ENCODE results near the gene HAUS5. TPM values are rescaled to one million over a fixed set of nuclear protein-coding genes. Genes with fewer than 3 reads are reported as not detected.

The HAUS5 gene
- polyA plus RNA-seq, 1 donor from 2014 or later, result 11.4 TPM

DNA sequence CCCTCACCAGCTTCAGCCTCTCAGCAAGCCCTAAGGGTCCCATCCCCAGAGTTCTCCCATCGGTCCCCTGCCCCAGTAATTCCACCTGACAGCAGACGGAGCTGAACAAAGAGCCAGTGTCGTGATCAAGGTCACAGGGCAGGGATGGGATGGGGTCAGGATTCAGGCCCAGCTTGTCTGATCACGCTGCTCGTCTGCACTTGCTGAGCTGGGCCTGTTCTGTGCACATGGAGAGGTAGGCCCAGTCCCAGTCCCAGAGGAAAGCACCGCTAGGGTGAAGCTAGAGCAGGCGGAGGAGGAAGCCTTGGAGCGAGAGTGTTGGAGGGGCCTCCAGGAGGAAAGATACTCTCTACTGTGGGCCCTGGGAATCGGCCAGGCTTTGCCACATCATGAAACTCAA lies 9.2 kb downstream of the HAUS5 start:
- Mint-ChIP-seq H3K27me3 (no peaks in the 10 kb centered on the region), H3K27ac (peak overlapping the region in 1 of 3 donors; percentile 14), H3K4me3 (peak overlapping the region in 1 of 4 donors; percentile 32), H3K9me3 (no peaks in the 10 kb centered on the region), H3K36me3 (peaks cover 2% of the 10 kb centered on the region), H3K4me1 (no peaks in the 10 kb centered on the region)

GRCh38 chr19:35622750-35623149 lies 10.2 kb downstream of the HAUS5 start:
- Mint-ChIP-seq H3K27ac (peak overlapping the region in 1 of 3 donors; percentile 84), H3K27me3 (no peaks in the 10 kb centered on the region), H3K4me1 (no peaks in the 10 kb centered on the region), H3K9me3 (no peaks in the 10 kb centered on the region), H3K4me3 (peak overlapping the region in 1 of 4 donors; percentile 16), H3K36me3 (peaks cover 2% of the 10 kb centered on the region)

GRCh38 chr19:35623327-35624010 lies 10.9 kb downstream of the HAUS5 start:
- Mint-ChIP-seq H3K36me3 (peaks cover 2% of the 10 kb centered on the region), H3K4me1 (peaks cover under 1 to 4% (median 4%) of the 10 kb centered on the region in 3 donors), H3K4me3 (peak overlapping the region in 1 of 4 donors; percentile 16), H3K9me3 (no peaks in the 10 kb centered on the region), H3K27ac (no peak overlapping the region), H3K27me3 (no peaks in the 10 kb centered on the region)

- H3K4me1 Mint-ChIP-seq, result peaks cover 10 to 12% (median 12%) of the 10 kb centered on the region in 3 donors
- no peaks in the 10 kb centered on the region for H3K9me3 Mint-ChIP-seq
- H3K27me3 Mint-ChIP-seq, result peaks cover 1% of the 10 kb centered on the region
- peak overlapping the region; percentile 88 to 100 (median 96) for H3K4me3 Mint-ChIP-seq
- peak overlapping the region; percentile 84 to 100 (median 96) for H3K27ac Mint-ChIP-seq
- no peaks in the 10 kb centered on the region for H3K36me3 Mint-ChIP-seq
Observed at GRCh38 chr19:35628264-35628564, 15.7 kb downstream of the HAUS5 start.

GRCh38 chr19:35628565-35629331 lies 16.2 kb downstream of the HAUS5 start, which contains the start of gene RBM42:
TSS of gene RBM42 (plus strand) at chr19:35629036. CDS start at chr19:35629154, 118 bp downstream.
- peak within 1 kb of the TSS; percentile 84 to 100 (median 96) for H3K27ac Mint-ChIP-seq
- H3K36me3 Mint-ChIP-seq, result no peaks in the 10 kb centered on the region
- peak within 1 kb of the TSS; percentile 88 to 100 (median 96) for H3K4me3 Mint-ChIP-seq
- peaks cover 1% of the 10 kb centered on the region for H3K27me3 Mint-ChIP-seq
- H3K4me1 Mint-ChIP-seq, result peaks cover 10 to 12% (median 12%) of the 10 kb centered on the region in 3 donors
- no peaks in the 10 kb centered on the region for H3K9me3 Mint-ChIP-seq

DNA sequence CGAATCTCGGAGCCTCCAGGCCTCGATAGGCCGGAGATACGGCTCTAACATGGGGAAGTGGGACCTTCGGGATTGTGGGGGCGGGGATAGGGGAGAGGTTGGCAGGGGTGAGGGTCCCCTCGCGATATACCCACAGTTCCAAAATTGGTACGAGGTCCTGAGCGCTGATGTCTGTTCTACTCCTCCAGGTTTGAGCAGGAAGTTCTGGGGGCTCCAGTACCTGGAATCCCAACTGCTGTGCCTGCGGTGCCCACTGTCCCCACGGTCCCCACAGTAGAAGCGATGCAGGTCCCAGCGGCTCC lies 16.7 kb downstream of the HAUS5 start:
- Mint-ChIP-seq H3K4me1 (peaks cover 10 to 12% (median 12%) of the 10 kb centered on the region in 3 donors), H3K27ac (peak overlapping the region; percentile 84 to 100 (median 96)), H3K9me3 (no peaks in the 10 kb centered on the region), H3K27me3 (peaks cover 1% of the 10 kb centered on the region), H3K36me3 (no peaks in the 10 kb centered on the region), H3K4me3 (peak overlapping the region; percentile 88 to 100 (median 96))

DNA sequence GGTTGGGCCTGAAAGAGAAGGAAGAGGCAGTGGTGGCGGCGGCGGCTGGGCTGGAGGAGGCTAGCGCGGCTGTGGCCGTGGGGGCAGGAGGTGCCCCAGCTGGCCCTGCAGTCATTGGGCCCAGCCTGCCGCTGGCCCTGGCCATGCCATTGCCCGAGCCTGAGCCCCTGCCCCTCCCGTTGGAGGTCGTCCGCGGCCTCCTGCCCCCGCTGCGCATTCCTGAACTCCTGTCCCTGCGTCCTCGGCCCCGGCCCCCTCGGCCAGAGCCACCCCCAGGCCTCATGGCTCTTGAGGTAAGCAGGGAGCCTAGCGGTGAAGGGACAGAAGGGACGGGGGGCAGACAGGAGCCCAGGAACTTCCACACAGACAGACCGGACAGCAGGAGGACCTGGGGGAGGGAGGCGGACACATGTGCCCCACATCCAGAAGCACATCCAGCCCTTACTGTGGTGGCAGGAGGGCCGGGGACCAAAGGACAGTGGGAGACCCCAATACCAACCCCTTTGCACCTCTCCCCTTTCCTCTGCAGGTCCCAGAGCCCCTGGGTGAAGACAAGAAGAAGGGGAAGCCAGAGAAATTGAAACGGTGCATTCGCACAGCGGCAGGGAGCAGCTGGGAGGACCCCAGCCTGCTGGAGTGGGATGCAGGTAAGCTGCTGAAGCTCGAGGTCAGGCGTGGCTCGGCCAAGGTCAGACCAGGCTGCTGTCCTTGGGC lies 21.3 kb downstream of the HAUS5 start:
- Mint-ChIP-seq H3K36me3 (peaks cover 2% of the 10 kb centered on the region), H3K27me3 (peaks cover under 1% of the 10 kb centered on the region), H3K4me1 (peaks cover 5 to 6% (median 5%) of the 10 kb centered on the region in 3 donors), H3K9me3 (no peaks in the 10 kb centered on the region), H3K27ac (no peak overlapping the region), H3K4me3 (no peak overlapping the region)

DNA sequence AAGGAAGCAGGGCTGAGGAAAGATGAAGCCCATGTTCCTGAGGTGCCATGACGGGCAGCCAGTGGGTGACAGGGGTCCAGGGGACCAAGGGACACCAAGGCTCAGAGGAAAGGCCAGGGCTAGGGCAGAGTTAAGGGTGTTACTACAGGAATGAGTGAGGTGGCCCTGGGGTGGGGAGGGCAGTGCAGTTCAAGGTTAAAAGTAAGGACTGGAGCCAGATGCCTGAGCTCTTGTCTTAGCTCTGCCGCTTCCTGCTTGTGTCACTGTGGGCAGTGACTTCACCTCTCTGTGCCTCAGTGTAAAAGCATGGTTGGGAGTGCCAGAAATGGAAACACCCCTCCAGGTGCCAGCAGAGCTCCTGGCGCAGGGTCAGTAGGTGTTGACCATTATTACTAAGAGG lies 24.1 kb downstream of the HAUS5 start:
- Mint-ChIP-seq H3K4me3 (peak overlapping the region in 1 of 4 donors; percentile 17), H3K27me3 (no peaks in the 10 kb centered on the region), H3K27ac (no peak overlapping the region), H3K9me3 (no peaks in the 10 kb centered on the region), H3K36me3 (peaks cover 2% of the 10 kb centered on the region), H3K4me1 (peaks cover 1 to 6% (median 4%) of the 10 kb centered on the region in 3 donors)

DNA sequence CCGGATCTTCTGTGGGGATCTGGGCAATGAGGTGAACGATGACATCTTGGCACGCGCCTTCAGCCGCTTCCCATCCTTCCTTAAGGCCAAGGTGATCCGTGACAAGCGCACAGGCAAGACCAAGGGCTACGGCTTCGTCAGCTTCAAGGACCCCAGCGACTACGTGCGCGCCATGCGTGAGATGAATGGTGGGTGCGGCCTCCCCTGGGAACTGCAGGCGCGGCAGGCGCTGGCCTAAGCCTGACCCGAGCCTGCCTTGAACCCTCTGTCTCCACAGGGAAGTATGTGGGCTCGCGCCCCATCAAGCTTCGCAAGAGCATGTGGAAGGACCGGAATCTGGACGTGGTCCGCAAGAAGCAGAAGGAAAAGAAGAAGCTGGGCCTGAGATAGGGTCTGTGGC lies 24.6 kb downstream of the HAUS5 start:
- Mint-ChIP-seq H3K9me3 (no peaks in the 10 kb centered on the region), H3K4me1 (peaks cover 1 to 6% (median 2%) of the 10 kb centered on the region in 3 donors), H3K27ac (no peak overlapping the region), H3K4me3 (peak overlapping the region in 1 of 4 donors; percentile 17), H3K36me3 (peaks cover 2% of the 10 kb centered on the region), H3K27me3 (no peaks in the 10 kb centered on the region)

- Mint-ChIP-seq H3K27ac (peak overlapping the region in 2 of 3 donors; percentile 16 to 77), H3K4me3 (peak overlapping the region in 1 of 4 donors; percentile 60), H3K9me3 (no peaks in the 10 kb centered on the region), H3K4me1 (peaks cover 0 to 6% (median 1%) of the 10 kb centered on the region in 3 donors), H3K27me3 (no peaks in the 10 kb centered on the region), H3K36me3 (peaks cover 2% of the 10 kb centered on the region)
Observed at GRCh38 chr19:35639321-35639639, 26.7 kb downstream of the HAUS5 start.

DNA sequence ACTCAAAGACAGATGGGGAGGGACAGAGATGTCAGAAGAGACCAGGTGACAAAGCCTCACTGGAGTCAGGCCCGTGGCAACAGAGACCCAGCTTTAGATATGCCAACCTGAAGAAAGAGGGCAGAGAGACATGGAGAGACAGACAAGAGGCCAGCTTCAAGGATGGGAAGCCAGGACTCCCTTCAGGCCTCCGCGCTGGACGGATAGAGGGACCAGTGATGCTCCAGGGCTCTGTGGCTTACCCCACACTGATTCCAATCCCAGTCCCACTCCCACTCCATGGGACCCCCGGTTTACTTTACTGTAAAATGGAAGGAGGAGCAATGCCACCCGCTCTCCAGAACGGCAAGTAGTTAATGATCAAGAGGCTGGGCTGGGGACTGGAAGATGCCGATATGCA lies 27.3 kb downstream of the HAUS5 start:
- H3K27ac Mint-ChIP-seq, result peak overlapping the region in 1 of 3 donors; percentile 77
- H3K27me3 Mint-ChIP-seq, result no peaks in the 10 kb centered on the region
- H3K36me3 Mint-ChIP-seq, result peaks cover 2% of the 10 kb centered on the region
- no peaks in the 10 kb centered on the region for H3K9me3 Mint-ChIP-seq
- H3K4me1 Mint-ChIP-seq, result peaks cover 0 to 6% (median 1%) of the 10 kb centered on the region in 3 donors
- peak overlapping the region in 2 of 4 donors; percentile 21 to 60 for H3K4me3 Mint-ChIP-seq

- Mint-ChIP-seq H3K36me3 (peaks cover 2% of the 10 kb centered on the region), H3K9me3 (no peaks in the 10 kb centered on the region), H3K27me3 (no peaks in the 10 kb centered on the region), H3K27ac (peak within 1 kb of the TSS in 2 of 3 donors; percentile 27 to 59), H3K4me3 (peak within 1 kb of the TSS; percentile 52 to 95 (median 74)), H3K4me1 (peaks cover 7 to 11% (median 7%) of the 10 kb centered on the region in 3 donors)
Observed at GRCh38 chr19:35641515-35642151, 29.1 kb downstream of the HAUS5 start, which contains the start of gene ETV2. TSS of gene ETV2 (plus strand) at chr19:35641745. CDS start at chr19:35642461, 716 bp downstream.

DNA sequence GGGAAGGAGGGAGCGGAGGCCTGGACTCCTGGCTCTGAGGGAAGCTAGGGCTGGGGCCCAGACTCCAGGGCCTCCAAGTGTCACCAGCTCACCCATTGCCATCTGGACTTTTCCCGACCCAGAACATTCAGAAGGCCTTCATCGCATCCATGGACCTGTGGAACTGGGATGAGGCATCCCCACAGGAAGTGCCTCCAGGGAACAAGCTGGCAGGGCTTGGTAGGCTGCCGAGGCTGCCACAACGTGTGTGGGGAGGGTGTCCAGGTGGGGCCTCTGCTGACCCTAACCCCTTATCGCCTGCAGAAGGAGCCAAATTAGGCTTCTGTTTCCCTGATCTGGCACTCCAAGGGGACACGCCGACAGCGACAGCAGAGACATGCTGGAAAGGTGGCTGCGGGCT lies 29.8 kb downstream of the HAUS5 start:
- Mint-ChIP-seq H3K4me3 (peak overlapping the region; percentile 14 to 95 (median 55)), H3K27ac (peak overlapping the region in 1 of 3 donors; percentile 59)

GRCh38 chr19:35642798-35643254 lies 30.3 kb downstream of the HAUS5 start:
- Mint-ChIP-seq H3K36me3 (peaks cover 2% of the 10 kb centered on the region), H3K9me3 (no peaks in the 10 kb centered on the region), H3K27me3 (no peaks in the 10 kb centered on the region), H3K4me1 (peaks cover 7 to 11% (median 9%) of the 10 kb centered on the region in 3 donors), H3K27ac (peak overlapping the region in 1 of 3 donors; percentile 59), H3K4me3 (peak overlapping the region; percentile 85 to 95 (median 90))

More for the DNA sequence above, 29.8 kb downstream of the HAUS5 start:
- peaks cover 7 to 11% (median 8%) of the 10 kb centered on the region in 3 donors for H3K4me1 Mint-ChIP-seq
- peaks cover 2% of the 10 kb centered on the region for H3K36me3 Mint-ChIP-seq
- H3K27me3 Mint-ChIP-seq, result no peaks in the 10 kb centered on the region
- no peaks in the 10 kb centered on the region for H3K9me3 Mint-ChIP-seq
